H1 (cell line): Measurements from ENCODE around the gene KCNQ2. TPM values are rescaled to one million over a fixed set of nuclear protein-coding genes. Genes with fewer than 3 reads are reported as not detected.

Experiments used
- CTCF ChIA-PET: fragments of 300-600 bp; sonication (Branson Sonifier 250); formaldehyde crosslinking; loops from one replicate; lab custom pipeline; 2021; ENCODE audit not compliant: partially characterized antibody; lab: Charles Lee
- POLR2A ChIA-PET: fragments of 300-600 bp; sonication (Branson Sonifier 250); formaldehyde crosslinking; loops from one replicate; lab custom pipeline; 2021; ENCODE audit warnings: inconsistent platforms; ENCODE audit not compliant: partially characterized antibody; lab: Charles Lee
- DNase-seq, 2 experiments: peaks; one replicate each; pipeline versions ENCODE4 v3.0.0 to v3.0.0-alpha.2; 2010 to 2022; ENCODE audit warnings: low spot score in 2 of 2, low read depth in 1 of 2, mixed read lengths in 1 of 2
- FAIRE-seq: peaks from 2 replicates; lab custom pipeline; 2011; peaks lifted over from hg19 to GRCh38; lab: Jason Lieb, UNC
- H2AFZ ChIP-seq: 2 replicates; pipeline ENCODE4 v1.8.1; 2012; ENCODE audit warnings: low read length, inconsistent platforms
- H2AK5ac ChIP-seq: 2 replicates; pipeline ENCODE4 v1.6.1; 2013; ENCODE audit warnings: low read depth, low read length
- H2BK120ac ChIP-seq: replicated peaks from 2 replicates; pipeline ENCODE3; 2013; ENCODE audit warnings: low read depth, low read length, inconsistent platforms
- H2BK12ac ChIP-seq: 2 replicates; pipeline ENCODE4 v1.6.1; 2013; ENCODE audit warnings: low read depth, low read length
- H2BK15ac ChIP-seq: 2 replicates; pipeline ENCODE4 v1.6.1; 2013; ENCODE audit warnings: low read length
- H2BK20ac ChIP-seq: 2 replicates; pipeline ENCODE4 v1.6.1; 2013; ENCODE audit warnings: low read length
- H2BK5ac ChIP-seq: 2 replicates; pipeline ENCODE4 v1.6.1; 2013; ENCODE audit warnings: low read depth, low read length
- H3K14ac ChIP-seq: 2 replicates; pipeline ENCODE4 v1.6.1; 2013; ENCODE audit warnings: inconsistent platforms; ENCODE audit not compliant: insufficient read length
- H3K18ac ChIP-seq: 2 replicates; pipeline ENCODE4 v1.6.1; 2013; ENCODE audit warnings: low read length; ENCODE audit errors: extremely low read depth
- H3K23ac ChIP-seq: 2 replicates; pipeline ENCODE4 v1.6.1; 2013; ENCODE audit warnings: inconsistent platforms; ENCODE audit not compliant: insufficient read length
- H3K23me2 ChIP-seq: 2 replicates; pipeline ENCODE4 v1.6.1; 2013; ENCODE audit warnings: low read depth, low read length
- H3K27ac ChIP-seq: 2 replicates; pipeline ENCODE4 v1.6.1; 2011; ENCODE audit warnings: low read depth, low read length, inconsistent platforms
- H3K27me3 ChIP-seq, 4 experiments: replicated peaks in 1 of 4; 1 replicate in 1 of 4; 2 replicates in 3 of 4; pipeline versions ENCODE4 v1.6.1 to v1.8.1; 2011 to 2013; ENCODE audit warnings: low read length in 3 of 4, mild to moderate bottlenecking in 3 of 4, inconsistent platforms in 2 of 4, mixed read lengths in 2 of 4, moderate library complexity in 1 of 4; ENCODE audit not compliant: control insufficient read depth in 3 of 4, insufficient read depth in 3 of 4; ENCODE audit errors: extremely low read depth in 1 of 4
- H3K36me3 ChIP-seq, 4 experiments: 2 replicates each; pipeline versions ENCODE4 v1.6.1 to v1.8.1; 2011 to 2013; ENCODE audit warnings: mild to moderate bottlenecking in 4 of 4, low read length in 3 of 4, moderate library complexity in 2 of 4, control low read depth in 1 of 4, inconsistent platforms in 1 of 4; ENCODE audit not compliant: insufficient read depth in 4 of 4, control insufficient read depth in 2 of 4
- H3K4ac ChIP-seq: replicated peaks from 2 replicates; pipeline ENCODE3; 2013; ENCODE audit warnings: low read length, low read depth, mixed read lengths, inconsistent platforms; ENCODE audit not compliant: insufficient read length
- H3K4me1 ChIP-seq, 4 experiments: replicated peaks in 1 of 4; 1 replicate in 1 of 4; 2 replicates in 3 of 4; pipeline versions ENCODE4 v1.6.1 to v1.8.1; 2011 to 2013; ENCODE audit warnings: low read length in 3 of 4, inconsistent platforms in 2 of 4, mixed read lengths in 1 of 4; ENCODE audit not compliant: insufficient read depth in 4 of 4, control insufficient read depth in 3 of 4
- H3K4me2 ChIP-seq, 2 experiments: 2 replicates each; pipeline versions ENCODE4 v1.6.1 to v1.8.1; 2011 to 2013; ENCODE audit warnings: low read depth in 2 of 2, low read length in 2 of 2, control low read depth in 1 of 2, inconsistent platforms in 1 of 2, mild to moderate bottlenecking in 1 of 2; ENCODE audit not compliant: insufficient read depth in 1 of 2
- H3K4me3 ChIP-seq, 4 experiments: fragments of 200-600, 300-600 bp in 1 of 4; sonication (generic), shearing (Covaris generic), sonication (Bioruptor Twin) in 1 of 4; 2 replicates each; pipeline versions ENCODE4 v1.5.1 to v1.8.1; 2011 to 2016; ENCODE audit warnings: low read length in 4 of 4, low read depth in 3 of 4, control low read depth in 2 of 4, inconsistent platforms in 2 of 4, mild to moderate bottlenecking in 2 of 4, mixed read lengths in 1 of 4, moderate library complexity in 1 of 4; ENCODE audit not compliant: insufficient read depth in 2 of 4; ENCODE audit errors: extremely low read depth in 1 of 4
- H3K56ac ChIP-seq: replicated peaks from 2 replicates; pipeline ENCODE3; 2013; ENCODE audit warnings: low read depth, mild to moderate bottlenecking, mixed read lengths, low read length, inconsistent platforms; ENCODE audit not compliant: insufficient read length
- H3K79me1 ChIP-seq: 2 replicates; pipeline ENCODE4 v1.6.1; 2013; ENCODE audit warnings: low read depth, low read length, control low read depth
- H3K79me2 ChIP-seq, 2 experiments: 2 replicates each; pipeline versions ENCODE4 v1.6.1 to v1.8.1; 2012 to 2013; ENCODE audit warnings: low read length in 2 of 2, mild to moderate bottlenecking in 2 of 2, inconsistent platforms in 1 of 2; ENCODE audit not compliant: insufficient read depth in 2 of 2, control insufficient read depth in 1 of 2
- H3K9ac ChIP-seq, 4 experiments: replicated peaks in 1 of 4; 1 replicate in 1 of 4; 2 replicates in 3 of 4; pipeline versions ENCODE4 v1.6.1 to v1.8.1; 2011 to 2013; ENCODE audit warnings: low read depth in 3 of 4, low read length in 3 of 4, control low read depth in 2 of 4, mild to moderate bottlenecking in 2 of 4, moderate library complexity in 2 of 4, inconsistent platforms in 1 of 4; ENCODE audit errors: extremely low read depth in 1 of 4
- H3K9me3 ChIP-seq, 2 experiments: 2 replicates each; pipeline versions ENCODE4 v1.6.1 to v1.8.1; 2012 to 2013; ENCODE audit warnings: mild to moderate bottlenecking in 2 of 2, moderate library complexity in 2 of 2, control low read depth in 1 of 2, inconsistent platforms in 1 of 2, low read depth in 1 of 2, low read length in 1 of 2, mixed read lengths in 1 of 2; ENCODE audit not compliant: insufficient read depth in 2 of 2
- H4K20me1 ChIP-seq, 2 experiments: replicated peaks in 1 of 2; 2 replicates each; pipeline versions ENCODE3 to v1.8.1; 2011 to 2013; ENCODE audit warnings: inconsistent platforms in 2 of 2, low read length in 2 of 2, mild to moderate bottlenecking in 1 of 2; ENCODE audit not compliant: insufficient read depth in 2 of 2, control insufficient read depth in 1 of 2
- H4K5ac ChIP-seq: 2 replicates; pipeline ENCODE4 v1.6.1; 2013; ENCODE audit warnings: low read length, low read depth, mixed read lengths, inconsistent platforms; ENCODE audit not compliant: insufficient read length
- H4K8ac ChIP-seq: 2 replicates; pipeline ENCODE4 v1.8.0; 2013; ENCODE audit warnings: mild to moderate bottlenecking, moderate library complexity, low read length, inconsistent platforms; ENCODE audit not compliant: insufficient read depth; ENCODE audit errors: extremely low read depth
- H4K91ac ChIP-seq: replicated peaks from 2 replicates; pipeline ENCODE3; 2013; ENCODE audit warnings: low read length, mixed read lengths, inconsistent platforms; ENCODE audit not compliant: insufficient read length
- CBX8 ChIP-seq: fragments of 300-800, 300-1000 bp; sonication (generic); IDR thresholded peaks from 2 replicates; pipeline ENCODE4 v1.7.1; 2016; ENCODE audit warnings: low read depth, low read length, borderline replicate concordance
- CTCF ChIP-seq, 3 experiments: IDR thresholded peaks; 1 replicate in 2 of 3; 2 replicates in 1 of 3; pipeline versions ENCODE4 v1.5.1 to v1.6.1; 2011; ENCODE audit warnings: low read length in 3 of 3, mild to moderate bottlenecking in 3 of 3, inconsistent platforms in 2 of 3, low read depth in 1 of 3, moderate library complexity in 1 of 3; ENCODE audit not compliant: insufficient read depth in 1 of 3; ENCODE audit errors: control extremely low read depth in 1 of 3
- KDM1A ChIP-seq: fragments of 200-600, 300-600 bp; sonication (generic); IDR thresholded peaks from 2 replicates; pipeline ENCODE4 v1.7.1; 2016; ENCODE audit warnings: mild to moderate bottlenecking, low read length, borderline replicate concordance
- ZNF274 ChIP-seq: IDR thresholded peaks from 2 replicates; pipeline ENCODE4 v1.7.0; 2012; ENCODE audit warnings: low read length, borderline replicate concordance; ENCODE audit errors: extremely low read depth
- WGBS, 2 experiments: shearing (Covaris generic) in 1 of 2; methylation state at CpG; one replicate each; pipeline versions ENCODE4 v1.1.6 to v1.1.7; 2013 to 2015; ENCODE audit warnings: low lambda C conversion rate in 2 of 2, mixed read lengths in 2 of 2, inconsistent platforms in 1 of 2, low coverage in 1 of 2, missing lambda C conversion rate in 1 of 2; ENCODE audit not compliant: insufficient replicate concordance in 2 of 2, insufficient coverage in 1 of 2, insufficient read length in 1 of 2; ENCODE audit errors: extremely low coverage in 1 of 2, missing lambda C conversion rate in 1 of 2; 5-methylcytosine and 5-hydroxymethylcytosine counted together
- polyA plus RNA-seq, 7 experiments: library from polyadenylated mRNA; depleted of rRNA in 3 of 7; stranded (reverse) in 5 of 7; unstranded in 2 of 7; fragments of >200 nt in 5 of 7; fragments of 200-250 nt in 2 of 7; gene quantifications; 1 replicate in 5 of 7; 2 replicates in 1 of 7; 4 replicates in 1 of 7; pipeline versions ENCODE4 v1.2.1 to v1.2.3, GENCODE V29; 2011 to 2013; ENCODE audit warnings: missing spikeins in 2 of 7, mixed read lengths in 2 of 7
- total RNA-seq: library from RNA; stranded (reverse); fragmentation: NEBNext Ultra II Directional; extraction: Animal tissue kit (Norgen Biotek cat#: 25700); gene quantifications from 2 replicates; pipeline ENCODE4 v1.2.1, GENCODE V29; 2021

KCNQ2 gene
- total and polyA plus RNA-seq, 2 of the 8 experiments (the other 6 are each of a cell fraction or from before 2014, with no cell fraction given), result 82.6 to 243 TPM

GRCh38 chr20:63384336-63384735, 88.1 kb downstream of the KCNQ2 start:
- Histone ChIP-seq H3K4me3 (no peak overlapping the region), H2BK120ac (no peak overlapping the region), H3K27me3 (no peaks in the 10 kb centered on the region), H4K8ac (peak overlapping the region; percentile 68; the same call in 1 of the 2 replicates), H3K27ac (no peak overlapping the region), H4K91ac (no peak overlapping the region), H2BK5ac (no peak overlapping the region), H3K36me3 (no peaks in the 10 kb centered on the region; a peak in 1 of 8 replicates), H4K20me1 (peaks cover 0 to 3% of the 10 kb centered on the region in 2 experiments), H3K14ac (no peak overlapping the region), H2BK20ac (no peak overlapping the region), H3K23me2 (0 out of 2 replicates have a peak, but pooled peaks cover 2% of the 10 kb centered on the region), H3K9me3 (peaks cover 18 to 20% of the 10 kb centered on the region in 2 experiments), H2BK15ac (no peak overlapping the region), H2AFZ (no peak overlapping the region), H3K9ac (no peak overlapping the region), H3K18ac (no peak overlapping the region), H4K5ac (no peak overlapping the region), H3K4me2 (no peak overlapping the region), H2AK5ac (no peak overlapping the region), H3K4me1 (peaks cover 0 to 6% (median 2%) of the 10 kb centered on the region in 4 experiments; a peak in 3 of 7 replicates), H3K23ac (no peak overlapping the region), H3K79me1 (no peaks in the 10 kb centered on the region; the same call in 1 of the 2 replicates), H3K4ac (no peak overlapping the region), H2BK12ac (no peak overlapping the region), H3K79me2 (no peaks in the 10 kb centered on the region), H3K56ac (no peak overlapping the region)
- FAIRE-seq (no peak), DNase-seq (no peak)
- no peak for TF ChIP-seq KDM1A
- TF ChIP-seq CBX8, result no peak
- no peak for TF ChIP-seq ZNF274
- no peak for TF ChIP-seq CTCF (IDR thresholded peaks at IDR 0.05; ENCODE audit: control extremely low read depth in 1 of 3, insufficient read depth in 1 of 3, low read depth in 1 of 3, low read length in 3 of 3)
- WGBS, 2 experiments, result 92% methylated on average over 13 of the region's 18 CpGs; no CpG with 5 or more reads in 1 of the 2 experiments
- ChIA-PET POLR2A (no interaction called here), CTCF (interaction anchor here (2.2 to 9.9 kb wide), 6 partner anchors 11 to 161 kb away, joined by 7 to 230 read pairs (median 46); partner anchors contain the start of gene CHRNA4)
